Measurements from ENCODE around the gene IKZF3.

GRCh38 chr17:39816272-39816671 lies 47.8 kb downstream of the IKZF3 start:
- TF ChIP-seq CTCF (IDR thresholded peaks at IDR 0.05; ENCODE audit: low read length) (no peak), EZH2phosphoT487 (IDR thresholded peaks at IDR 0.05; ENCODE audit: low read length) (no peak), EZH2 (optimal IDR thresholded peaks at IDR 0.05; ENCODE audit: low read depth, low read length) (no peak)

All from MM.1S (cell line).